Fibroblast of villous mesenchyme (primary cell): ENCODE results near the gene HHATL. TPM values are rescaled to one million over a fixed set of nuclear protein-coding genes. Genes with fewer than 3 reads are reported as not detected.

Experiments used
- DNase-seq: peaks from one replicate; pipeline ENCODE4 v3.0.0-alpha.2; 2010; ENCODE audit warnings: low read depth
- H3K4me3 ChIP-seq: 2 replicates; pipeline ENCODE4 v1.5.1; 2011; ENCODE audit warnings: low read depth, mild to moderate bottlenecking, low read length
- CTCF ChIP-seq: IDR thresholded peaks from 2 replicates; pipeline ENCODE4 v1.5.1; 2012; ENCODE audit warnings: low read depth, mild to moderate bottlenecking, low read length; ENCODE audit not compliant: insufficient read depth
- total RNA-seq: library from RNA; depleted of rRNA; stranded (reverse); fragments of >200 nt; gene quantifications from 2 replicates; pipeline ENCODE4 v1.2.3, GENCODE V29; 2012

Gene HHATL
- not detected in 2 replicates for total RNA-seq

GRCh38 chr3:42702066-42702951 lies at the start of gene HHATL:
Gene HHATL, minus strand, starts transcription at chr3:42702798. Its CDS starts 1,972 bp downstream, at chr3:42700826.
- H3K4me3 ChIP-seq: no peak within 1 kb of the TSS
- no peak for TF ChIP-seq CTCF
- DNase-seq: no peak

- DNase-seq: no peak
- H3K4me3 ChIP-seq: no peak overlapping the region
- TF ChIP-seq CTCF: no peak
Observed at GRCh38 chr3:42751609-42752008, 49.0 kb upstream of the HHATL start.

- H3K4me3 ChIP-seq: no peak overlapping the region
- DNase-seq: no peak
- no peak for TF ChIP-seq CTCF
Observed at GRCh38 chr3:42750834-42751233, 48.2 kb upstream of the HHATL start.

GRCh38 chr3:42749753-42750231 lies 47.2 kb upstream of the HHATL start:
- peak; percentile 12 for DNase-seq
- H3K4me3 ChIP-seq: no peak overlapping the region
- TF ChIP-seq CTCF: peak; percentile 53

GRCh38 chr3:42749025-42749752 lies 46.6 kb upstream of the HHATL start:
- no peak overlapping the region for H3K4me3 ChIP-seq
- DNase-seq: no peak
- no peak for TF ChIP-seq CTCF

GRCh38 chr3:42747581-42747980 lies 45.0 kb upstream of the HHATL start:
- H3K4me3 ChIP-seq: no peak overlapping the region
- no peak for TF ChIP-seq CTCF
- DNase-seq: no peak
